OCI-LY7 (cell line): ENCODE results near the gene ADISSP. TPM values are rescaled to one million over a fixed set of nuclear protein-coding genes. Genes with fewer than 3 reads are reported as not detected.

ENCODE experiments used
- BruUV-seq: library from RNA; stranded (reverse); fragments of 400-500 nt; replicated peaks from 2 replicates; lab custom pipeline; 2021; lab: Mats Ljungman, UMichigan
- CTCF ChIA-PET: fragments of 300-600 bp; sonication (Branson Sonifier 250); formaldehyde crosslinking; loops from one replicate; lab custom pipeline; 2022; ENCODE audit warnings: antibody characterized with exemption; ENCODE audit not compliant: unreplicated experiment; lab: Charles Lee
- POLR2A ChIA-PET: fragments of 300-600 bp; sonication (Branson Sonifier 250); formaldehyde crosslinking; loops from one replicate; lab custom pipeline; 2022; ENCODE audit warnings: antibody characterized with exemption; lab: Charles Lee
- DNase-seq: peaks from one replicate; pipeline ENCODE4 v3.0.0-alpha.2; 2015; ENCODE audit warnings: low spot score
- H2AFZ ChIP-seq: fragments of 200-600 bp; sonication (generic), shearing (Covaris generic); 2 replicates; pipeline ENCODE4 v1.6.1; 2014; ENCODE audit warnings: mild to moderate bottlenecking, antibody characterized with exemption, low read length, moderate library complexity
- H3K27ac ChIP-seq: fragments of 200-600 bp; sonication (generic); 2 replicates; pipeline ENCODE4 v1.5.1; 2014; ENCODE audit warnings: mixed run types, low read depth, mild to moderate bottlenecking, moderate library complexity, low read length, inconsistent platforms; ENCODE audit not compliant: poor library complexity, severe bottlenecking
- H3K36me3 ChIP-seq: fragments of 200-600 bp; sonication (generic); 2 replicates; pipeline ENCODE4 v1.6.1; 2014; ENCODE audit warnings: mild to moderate bottlenecking, antibody characterized with exemption, low read length, moderate library complexity, mixed read lengths; ENCODE audit not compliant: insufficient read depth
- H3K4me1 ChIP-seq: fragments of 200-600 bp; sonication (generic); 2 replicates; pipeline ENCODE4 v1.5.1; 2014; ENCODE audit warnings: mild to moderate bottlenecking, low read length; ENCODE audit not compliant: insufficient read depth, poor library complexity, severe bottlenecking
- H3K4me2 ChIP-seq: fragments of 200-600 bp; sonication (generic); 2 replicates; pipeline ENCODE4 v1.6.1; 2014; ENCODE audit warnings: mild to moderate bottlenecking, low read length
- H3K4me3 ChIP-seq: fragments of 200-600 bp; sonication (generic); 2 replicates; pipeline ENCODE4 v1.5.1; 2014; ENCODE audit warnings: mild to moderate bottlenecking, low read depth, low read length; ENCODE audit not compliant: poor library complexity, severe bottlenecking
- H3K79me2 ChIP-seq: fragments of 200-600 bp; sonication (generic); 2 replicates; pipeline ENCODE4 v1.6.1; 2016; ENCODE audit warnings: low read depth, mild to moderate bottlenecking, low read length, moderate library complexity, mixed read lengths; ENCODE audit not compliant: insufficient read depth
- H3K9me2 ChIP-seq: fragments of 200-600 bp; sonication (generic); 2 replicates; pipeline ENCODE4 v1.6.1; 2016; ENCODE audit warnings: mild to moderate bottlenecking, low read length, mixed read lengths; ENCODE audit not compliant: insufficient read depth
- H3K9me3 ChIP-seq: fragments of 200-600 bp; sonication (generic); 2 replicates; pipeline ENCODE4 v1.6.1; 2014; ENCODE audit warnings: mild to moderate bottlenecking, mixed run types, low read length, mixed read lengths
- H4K20me1 ChIP-seq: fragments of 200-600 bp; sonication (generic); 2 replicates; pipeline ENCODE4 v1.6.1; 2014; ENCODE audit warnings: mild to moderate bottlenecking, antibody characterized with exemption, low read length, moderate library complexity, mixed read lengths; ENCODE audit not compliant: insufficient read depth
- CTCF ChIP-seq: fragments of 200-600 bp; sonication (generic); conservative IDR thresholded peaks from 2 replicates; pipeline ENCODE4 v1.5.1; 2014; ENCODE audit warnings: mild to moderate bottlenecking, antibody characterized with exemption, low read length, moderate library complexity, mixed read lengths
- EZH2phosphoT487 ChIP-seq: fragments of 200-600 bp; sonication (generic); IDR thresholded peaks from 2 replicates; pipeline ENCODE4 v1.6.1; 2018; ENCODE audit warnings: low read depth, borderline replicate concordance, mild to moderate bottlenecking, mixed run types, antibody characterized with exemption, low read length, moderate library complexity, mixed read lengths
- intact Hi-C: fragments of 100-400 bp; cut with micrococcal nuclease; formaldehyde crosslinking; loops from one replicate; pipeline ENCODE4 v1.10.0; 2022; ENCODE audit not compliant: unreplicated experiment
- total RNA-seq, 2 experiments: library from RNA; depleted of rRNA in 1 of 2; stranded (reverse); fragments of >200 nt in 1 of 2; shearing (Covaris generic) in 1 of 2; gene quantifications; 2 replicates each; pipeline ENCODE4 v1.2.3, GENCODE V29; 2014 to 2022

ADISSP gene
- total RNA-seq, 2 experiments from 2014 or later = 64.4 to 66.7 TPM

GRCh38 chr20:3738111-3739053 lies 29.2 kb downstream of the ADISSP start:
- Histone ChIP-seq H4K20me1 (no peaks in the 10 kb centered on the region), H3K79me2 (no peaks in the 10 kb centered on the region), H3K4me2 (no peak overlapping the region), H3K4me1 (no peaks in the 10 kb centered on the region), H3K27ac (no peak overlapping the region), H3K9me3 (no peaks in the 10 kb centered on the region), H2AFZ (no peak overlapping the region), H3K9me2 (no peaks in the 10 kb centered on the region), H3K36me3 (no peaks in the 10 kb centered on the region), H3K4me3 (no peak overlapping the region)
- BruUV-seq = no TSS peak
- intact Hi-C loops = no loop called here
- POLR2A ChIA-PET = no interaction called here
- CTCF ChIA-PET = no interaction called here
- no peak for TF ChIP-seq CTCF
- no peak for TF ChIP-seq EZH2phosphoT487
- no peak for DNase-seq

GRCh38 chr20:3735768-3736167 lies 31.8 kb downstream of the ADISSP start:
- H3K9me2 ChIP-seq = no peaks in the 10 kb centered on the region
- ChIA-PET CTCF (interaction anchor here (0.6 kb wide), 1 partner anchor 1155 kb away, joined by 3 read pairs; no protein-coding TSS in a partner anchor), POLR2A (no interaction called here)
- no peaks in the 10 kb centered on the region for H3K36me3 ChIP-seq
- no peaks in the 10 kb centered on the region for H3K79me2 ChIP-seq
- TF ChIP-seq EZH2phosphoT487 (no peak), CTCF (no peak)
- BruUV-seq = no TSS peak
- H3K4me1 ChIP-seq = no peaks in the 10 kb centered on the region
- no peak overlapping the region for H3K4me2 ChIP-seq
- H4K20me1 ChIP-seq = no peaks in the 10 kb centered on the region
- no peak overlapping the region for H3K4me3 ChIP-seq
- intact Hi-C loops = no loop called here
- H3K9me3 ChIP-seq = no peaks in the 10 kb centered on the region
- no peak overlapping the region for H2AFZ ChIP-seq
- no peak for DNase-seq
- H3K27ac ChIP-seq = no peak overlapping the region
